ENCODE measurements around the gene TUBA3E.
"Not testable (repeated sequence)": the region's sequence is repeated elsewhere in the genome, so short reads cannot be mapped to it uniquely, and the experiment has no call there.

TUBA3E gene

DNA sequence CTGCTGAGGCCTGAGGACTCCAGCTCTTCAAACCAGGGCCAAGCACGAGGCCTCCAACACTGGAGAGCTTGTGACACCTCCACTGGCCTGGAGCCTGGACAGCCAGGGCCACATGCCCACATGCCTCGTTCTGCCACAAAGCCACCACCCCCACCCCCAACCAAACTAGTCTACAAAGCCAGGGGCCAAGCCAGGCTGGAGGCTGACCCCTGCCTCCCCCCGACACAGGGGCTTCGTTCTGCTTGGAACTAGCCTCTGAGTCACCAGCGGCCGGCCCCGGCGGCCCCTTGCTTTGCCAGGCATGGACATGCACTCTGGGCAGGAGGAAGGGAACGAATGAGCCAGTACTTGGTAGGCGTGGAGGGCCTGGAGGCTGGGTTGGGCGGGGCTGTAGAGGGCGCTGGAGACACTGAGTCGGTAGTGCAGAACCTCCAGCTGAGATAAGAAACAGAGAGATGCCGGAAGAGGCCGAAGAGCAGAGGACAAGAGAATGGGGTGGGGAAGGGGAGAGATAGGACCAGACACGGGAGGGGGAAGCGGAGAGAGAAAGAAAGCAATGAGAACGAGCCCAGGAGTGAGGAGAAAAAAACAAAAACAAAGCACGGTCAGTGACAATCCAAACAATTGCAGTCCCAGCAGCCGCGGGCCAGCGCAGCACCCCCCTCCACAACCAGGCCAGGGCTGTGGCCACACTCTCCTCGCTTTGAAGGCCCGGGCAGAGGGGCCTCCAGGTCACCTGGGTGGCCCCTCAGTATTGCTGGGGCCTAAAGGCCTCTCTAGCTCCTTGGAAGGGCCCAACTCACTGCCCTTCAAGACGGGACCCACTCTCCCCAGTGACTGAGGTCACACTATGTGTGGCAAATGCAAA, 37.2 kb downstream of the TUBA3E start:
- DNase-seq = peak in 8 of 14 donors; percentile 11 to 85 (median 24)

- no peak for DNase-seq
These were observed 38.1 kb downstream of the TUBA3E start for GRCh38 chr2:130160131-130160530.

DNA sequence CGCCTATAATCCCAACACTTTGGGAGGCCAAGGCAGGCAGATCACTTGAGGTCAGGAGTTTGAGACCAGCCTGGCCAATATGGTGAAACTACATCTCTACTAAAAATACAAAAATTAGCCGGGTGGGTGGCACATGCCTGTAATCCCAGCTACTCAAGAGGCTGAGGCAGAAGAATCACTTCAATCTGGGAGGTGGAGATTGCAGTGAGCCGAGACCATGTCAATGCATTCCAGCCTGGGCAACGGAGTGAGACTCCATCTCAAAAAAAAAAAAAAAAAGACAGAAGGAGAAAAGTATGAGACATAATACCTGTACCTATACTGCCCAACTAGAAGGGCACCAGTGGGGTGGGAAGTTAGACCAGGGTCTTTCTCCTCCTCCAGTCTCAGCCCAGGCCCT, 38.9 kb downstream of the TUBA3E start:
- not testable (repeated sequence) for DNase-seq

DNA sequence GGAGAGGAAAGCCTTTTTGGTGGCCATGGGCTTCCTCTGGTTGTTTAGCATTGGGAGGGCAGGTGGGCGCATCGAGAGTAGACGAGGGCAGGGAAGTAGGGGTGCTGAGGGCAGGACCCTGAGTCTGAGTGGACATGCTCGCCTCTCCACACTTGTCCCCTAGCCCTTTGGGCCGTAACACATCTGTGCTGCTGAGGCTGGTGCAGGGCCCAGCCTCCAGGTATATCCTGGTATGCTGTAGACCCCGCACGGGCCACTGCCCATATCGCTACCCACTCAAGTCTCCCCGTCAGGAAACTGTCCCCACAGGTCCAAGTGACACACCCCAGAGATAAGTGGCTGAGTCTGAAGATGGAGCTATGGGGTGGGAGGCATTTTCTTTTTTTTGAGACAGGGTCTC, 39.6 kb downstream of the TUBA3E start:
- no peak for DNase-seq

- not testable (repeated sequence) for DNase-seq
These were observed 40.3 kb downstream of the TUBA3E start for GRCh38 chr2:130157825-130158514.

DNA sequence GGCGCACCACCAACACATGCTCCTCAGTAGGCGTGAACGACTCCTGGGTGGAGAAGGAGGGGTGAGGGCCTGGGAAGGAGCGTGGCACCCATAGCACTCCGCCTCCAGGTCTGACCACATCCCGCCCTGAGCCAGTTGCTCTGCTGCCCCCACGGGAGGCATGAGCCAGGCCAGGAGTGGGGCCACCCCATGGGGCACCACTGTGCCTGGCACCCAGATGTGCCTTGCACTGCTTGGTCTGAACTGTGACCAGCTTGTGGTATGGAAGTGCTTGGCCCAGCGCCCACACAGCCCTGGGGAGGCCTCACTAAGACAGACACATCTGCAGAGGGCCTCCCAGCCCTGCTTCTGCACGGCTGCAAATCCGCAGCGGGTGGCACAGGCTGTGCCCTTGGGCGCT, 40.9 kb downstream of the TUBA3E start:
- not testable (repeated sequence) for DNase-seq

DNA sequence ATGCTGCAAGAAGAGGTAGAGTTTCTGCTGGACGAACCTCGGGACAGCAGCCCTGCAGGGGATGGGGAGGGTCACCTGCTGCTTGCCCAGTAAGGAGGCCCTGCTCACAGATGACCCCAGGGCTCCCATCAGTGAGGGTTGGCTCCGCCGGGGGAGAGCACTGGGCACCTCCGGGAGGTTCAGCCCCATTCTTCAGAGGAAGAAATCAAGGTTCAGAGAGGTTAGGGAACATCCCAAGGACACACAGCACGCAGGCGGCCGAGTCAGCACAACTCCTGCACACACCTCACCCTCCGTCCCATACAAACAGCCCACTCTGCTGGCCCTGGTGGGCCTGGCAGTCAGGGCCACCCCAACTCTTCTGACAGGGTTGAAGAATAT, 41.6 kb downstream of the TUBA3E start:
- no peak for DNase-seq

- DNase-seq = peak in 4 of 14 donors; percentile 12 to 66 (median 18)
These were observed 42.1 kb downstream of the TUBA3E start for GRCh38 chr2:130155956-130156623.

- peak in 1 of 14 donors; percentile 4 for DNase-seq
These were observed 43.2 kb downstream of the TUBA3E start for GRCh38 chr2:130154773-130155765.

GRCh38 chr2:130154423-130154770, 43.8 kb downstream of the TUBA3E start:
- DNase-seq = not testable (repeated sequence)

DNA sequence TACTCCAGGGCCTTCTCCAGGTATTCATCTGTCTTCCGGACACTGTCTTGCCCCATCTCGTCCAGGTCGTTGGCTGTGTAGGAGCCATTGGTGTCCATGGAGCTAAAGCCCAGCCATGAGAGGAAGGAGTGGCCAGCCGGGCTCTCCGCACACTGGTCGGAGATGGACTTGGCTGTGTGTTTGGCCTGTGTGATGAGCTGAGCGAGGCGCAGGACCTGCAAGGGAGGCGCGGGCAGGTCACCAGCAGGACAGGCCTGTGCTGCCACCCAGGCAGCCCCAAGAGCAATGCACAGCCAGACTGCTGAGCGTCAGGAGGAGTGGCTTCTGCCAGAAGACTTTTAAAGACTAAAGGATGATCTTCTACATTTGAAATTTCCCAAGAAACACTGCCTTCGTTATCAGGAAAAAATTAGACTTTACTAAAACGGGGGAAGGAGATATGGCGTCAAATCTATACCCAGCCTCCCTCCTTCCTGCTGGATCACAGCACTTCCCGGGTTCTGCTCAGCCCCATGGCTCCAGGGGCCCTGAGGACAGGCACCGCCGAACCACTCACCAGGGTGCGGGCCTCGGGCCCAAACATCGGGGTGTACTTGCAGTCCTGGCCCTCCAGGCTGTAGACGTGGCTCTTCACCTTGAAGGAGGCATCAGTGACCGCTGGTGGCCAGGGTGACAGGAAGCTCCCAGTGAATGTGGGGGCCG, 44.4 kb downstream of the TUBA3E start:
- DNase-seq = not testable (repeated sequence)

GRCh38 chr2:130152816-130153595, 45.2 kb downstream of the TUBA3E start:
- DNase-seq = no peak

DNA sequence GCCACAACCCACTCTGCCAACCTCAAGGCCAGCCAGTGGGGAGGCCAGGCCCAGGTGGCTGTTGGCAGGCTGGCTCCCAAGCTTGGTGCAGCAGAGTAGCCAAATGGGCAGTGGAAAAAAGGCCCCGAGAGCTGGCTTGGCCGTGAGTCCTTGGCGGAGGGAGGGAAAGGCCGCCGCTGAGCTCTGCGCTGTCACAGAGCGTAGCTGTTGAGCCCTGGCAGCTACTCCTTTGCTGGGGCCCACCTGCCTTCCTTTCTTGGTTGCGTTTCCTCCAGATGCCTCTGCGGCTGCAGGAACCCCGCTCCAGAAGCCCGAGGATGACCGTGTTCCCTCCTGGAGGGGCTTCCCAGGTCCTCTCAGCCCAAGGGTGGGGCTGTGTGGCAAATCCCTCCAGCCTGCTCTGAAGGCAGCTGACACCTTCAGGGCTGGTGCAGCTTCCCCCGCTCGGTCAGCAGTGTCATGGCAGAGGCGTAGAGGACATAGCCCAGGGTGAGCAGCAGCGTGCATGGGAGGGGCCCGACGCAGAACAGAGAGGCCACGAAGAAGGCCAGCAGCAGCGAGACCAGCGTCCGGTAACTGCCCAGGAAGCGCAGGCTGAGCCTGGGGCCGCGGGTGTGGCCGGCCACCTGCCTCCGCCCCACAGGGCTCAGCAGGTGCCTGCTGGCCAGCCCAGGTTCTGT, 46.0 kb downstream of the TUBA3E start:
- peak in 1 of 14 donors; percentile 75 for DNase-seq

- not testable (repeated sequence) for DNase-seq
These were observed 47.1 kb downstream of the TUBA3E start for GRCh38 chr2:130151145-130151512.

DNA sequence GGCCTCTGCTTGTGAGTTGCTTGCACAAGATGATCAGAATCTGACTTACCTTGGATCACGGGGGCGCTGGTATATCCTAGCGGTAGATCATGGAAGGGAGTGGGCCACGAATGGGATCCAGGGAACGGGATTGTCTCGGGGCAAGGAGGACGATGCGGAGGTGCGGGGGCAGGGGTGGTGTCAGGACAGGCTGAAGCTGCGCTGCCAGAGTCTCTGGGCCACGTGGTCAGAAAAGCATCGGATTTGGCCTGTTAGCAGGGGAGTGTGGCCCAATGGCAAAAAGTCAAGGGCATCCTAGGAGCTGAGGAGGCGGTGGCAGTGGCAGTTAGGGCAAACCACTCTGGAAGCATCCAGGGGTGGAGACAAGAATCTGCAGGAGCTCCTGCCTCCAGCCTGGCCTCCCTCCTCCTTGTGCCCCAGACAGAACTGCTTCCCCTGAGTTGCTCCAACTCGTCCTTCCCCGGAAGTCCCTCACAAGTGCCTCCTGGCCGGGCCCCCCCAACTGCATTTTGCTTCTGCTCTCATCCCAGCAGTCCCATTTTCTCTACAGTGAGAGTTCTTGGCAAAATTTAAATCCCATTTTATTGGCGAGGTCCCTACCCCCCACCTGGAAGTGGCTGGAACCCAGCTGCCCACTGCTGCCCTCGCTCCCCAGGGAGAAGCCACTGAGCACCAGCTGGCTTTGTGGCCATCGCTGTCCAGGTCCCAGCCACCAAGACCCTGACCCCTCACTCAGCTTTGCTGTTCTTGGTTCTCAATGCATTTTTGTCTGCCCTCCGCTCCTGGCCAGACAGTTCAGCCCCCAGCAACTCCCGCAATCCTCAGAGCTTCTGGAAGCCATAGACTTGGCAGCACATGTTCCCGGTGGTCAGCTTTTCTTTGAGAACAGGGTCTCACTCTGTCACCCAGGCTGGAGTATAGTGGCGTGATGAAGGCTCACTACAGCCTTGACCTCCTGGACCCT, 47.8 kb downstream of the TUBA3E start:
- DNase-seq = no peak

GRCh38 chr2:130148515-130148914, 49.7 kb downstream of the TUBA3E start:
- not testable (repeated sequence) for DNase-seq

- DNase-seq = peak in 2 of 14 donors; percentile 23 to 47
These were observed 53.2 kb downstream of the TUBA3E start, which contains the start of gene CCDC74B for GRCh38 chr2:130145006-130145414. TSS of gene CCDC74B (minus strand) at chr2:130145112. CDS start at chr2:130144996, 116 bp downstream.

- not testable (repeated sequence) for DNase-seq
These were observed 54.8 kb downstream of the TUBA3E start for GRCh38 chr2:130143266-130144039.
